Measurements from ENCODE around the gene CERK. TPM values are rescaled to one million over a fixed set of nuclear protein-coding genes. Genes with fewer than 3 reads are reported as not detected.
A peak's percentile ranks its signal among the peaks of the same experiment; 100 is the strongest.
"Not testable (repeated sequence)": the region's sequence is repeated elsewhere in the genome, so short reads cannot be mapped to it uniquely, and the experiment has no call there.

Gene CERK
- total RNA-seq = 69.0 TPM
- long read RNA-seq, full-length matches to known transcripts = 186 of 239 reads
- long read RNA-seq, partial matches to known transcripts = 29 of 239 reads
- long read RNA-seq, other reads (novel, unspliced or antisense) = 24 of 239 reads

GRCh38 chr22:46737976-46738646 is at the start of gene CERK:
CERK (minus strand) TSS chr22:46738252; CDS start chr22:46738148, 104 bp downstream.
- intact Hi-C loops (cut with DNase I) = loop anchor here (10.0 kb wide), 1 partner anchor 53 kb away; no protein-coding TSS in a partner anchor
- ATAC-seq (ENCODE audit: poor library complexity) (peak; percentile 80), DNase-seq (peak; percentile 84)

- no peak for ATAC-seq (ENCODE audit: poor library complexity)
- no peak for DNase-seq
- intact Hi-C loops (cut with DNase I) = no loop called here
Measured at GRCh38 chr22:46783721-46784120, 45.7 kb upstream of the CERK start.

GRCh38 chr22:46782200-46782599 is 44.1 kb upstream of the CERK start:
- DNase-seq; ATAC-seq (ENCODE audit: poor library complexity); intact Hi-C loops (cut with DNase I): not testable (repeated sequence)

- DNase-seq (no peak), ATAC-seq (ENCODE audit: poor library complexity) (no peak)
- intact Hi-C loops (cut with DNase I) = no loop called here
Measured at GRCh38 chr22:46781291-46781690, 43.2 kb upstream of the CERK start.

- intact Hi-C loops (cut with DNase I) = no loop called here
- peak; percentile 48 for ATAC-seq (ENCODE audit: poor library complexity)
- DNase-seq = no peak
Measured at GRCh38 chr22:46780453-46780852, 42.4 kb upstream of the CERK start.

- ATAC-seq (ENCODE audit: poor library complexity) (no peak), DNase-seq (no peak)
- intact Hi-C loops (cut with DNase I) = no loop called here
Measured at GRCh38 chr22:46779651-46780050, 41.6 kb upstream of the CERK start.

- intact Hi-C loops (cut with DNase I) = no loop called here
- DNase-seq = no peak
- ATAC-seq (ENCODE audit: poor library complexity) = no peak
Measured at GRCh38 chr22:46779023-46779422, 41.0 kb upstream of the CERK start.

GRCh38 chr22:46777609-46777970 is 39.5 kb upstream of the CERK start:
- DNase-seq (peak; percentile 75), ATAC-seq (ENCODE audit: poor library complexity) (no peak)
- intact Hi-C loops (cut with DNase I) = no loop called here

- intact Hi-C loops (cut with DNase I) = no loop called here
- no peak for ATAC-seq (ENCODE audit: poor library complexity)
- DNase-seq = no peak
Measured at GRCh38 chr22:46776876-46777608, 39.0 kb upstream of the CERK start.

GRCh38 chr22:46775850-46776826 is 38.1 kb upstream of the CERK start:
- DNase-seq (no peak), ATAC-seq (ENCODE audit: poor library complexity) (no peak)
- intact Hi-C loops (cut with DNase I) = no loop called here

GRCh38 chr22:46774980-46775849 is 37.2 kb upstream of the CERK start:
- no peak for ATAC-seq (ENCODE audit: poor library complexity)
- intact Hi-C loops (cut with DNase I) = no loop called here
- no peak for DNase-seq

GRCh38 chr22:46774253-46774979 is 36.4 kb upstream of the CERK start:
- DNase-seq (no peak), ATAC-seq (ENCODE audit: poor library complexity) (peak; percentile 30)
- intact Hi-C loops (cut with DNase I) = no loop called here

GRCh38 chr22:46773076-46773475 is 35.0 kb upstream of the CERK start:
- intact Hi-C loops (cut with DNase I) = no loop called here
- no peak for ATAC-seq (ENCODE audit: poor library complexity)
- DNase-seq = no peak

- no peak for DNase-seq
- no peak for ATAC-seq (ENCODE audit: poor library complexity)
- intact Hi-C loops (cut with DNase I) = no loop called here
Measured at GRCh38 chr22:46770726-46771125, 32.7 kb upstream of the CERK start.

GRCh38 chr22:46770151-46770641 is 32.1 kb upstream of the CERK start:
- peak; percentile 11 for ATAC-seq (ENCODE audit: poor library complexity)
- intact Hi-C loops (cut with DNase I) = no loop called here
- no peak for DNase-seq

- intact Hi-C loops (cut with DNase I) = no loop called here
- ATAC-seq (ENCODE audit: poor library complexity) (no peak), DNase-seq (no peak)
Measured at GRCh38 chr22:46769706-46770105, 31.7 kb upstream of the CERK start.

- intact Hi-C loops (cut with DNase I) = no loop called here
- peak; percentile 66 for ATAC-seq (ENCODE audit: poor library complexity)
- peak; percentile 75 for DNase-seq
Measured at GRCh38 chr22:46769191-46769675, 31.2 kb upstream of the CERK start.
